ENCODE data around the gene TEAD2. TPM values are rescaled to one million over a fixed set of nuclear protein-coding genes. Genes with fewer than 3 reads are reported as not detected.

TEAD2 gene
- polyA plus RNA-seq, 2 donors: 6.0 to 8.3 TPM

GRCh38 chr19:49340069-49340864 lies 21.9 kb downstream of the TEAD2 start:
- Histone ChIP-seq H3K27me3 (ENCODE audit: control insufficient read depth in 1 of 2, insufficient read depth in 2 of 2, low read length in 2 of 2) (no peaks in the 10 kb centered on the region), H3K36me3 (ENCODE audit: control insufficient read depth in 2 of 2, insufficient read depth in 2 of 2, low read length in 1 of 2) (peaks cover 4 to 9% of the 10 kb centered on the region in 2 donors), H3K27ac (ENCODE audit: low read depth in 2 of 2, low read length in 1 of 2) (peak overlapping the region; percentile 38 to 83), H3K9me3 (ENCODE audit: control insufficient read depth in 2 of 2, insufficient read depth in 1 of 2, low read depth in 1 of 2, low read length in 1 of 2) (no peaks in the 10 kb centered on the region), H3K4me1 (ENCODE audit: control insufficient read depth in 2 of 2, insufficient read depth in 2 of 2, low read length in 1 of 2) (peaks cover 0 to 13% of the 10 kb centered on the region in 2 donors), H3K4me3 (ENCODE audit: low read depth in 1 of 2, low read length in 2 of 2) (peak overlapping the region; percentile 7 to 37)
- 16 to 17% methylated on average over 33 to 36 of the region's 36 CpGs for WGBS, 2 donors

- peaks cover 1 to 9% of the 10 kb centered on the region in 2 donors for H3K36me3 ChIP-seq (ENCODE audit: control insufficient read depth in 2 of 2, insufficient read depth in 2 of 2, low read length in 1 of 2)
- peaks cover 0 to 13% of the 10 kb centered on the region in 2 donors for H3K4me1 ChIP-seq (ENCODE audit: control insufficient read depth in 2 of 2, insufficient read depth in 2 of 2, low read length in 1 of 2)
- WGBS, 2 donors: 19 to 25% methylated on average over 47 of the region's 47 CpGs
- H3K9me3 ChIP-seq (ENCODE audit: control insufficient read depth in 2 of 2, insufficient read depth in 1 of 2, low read depth in 1 of 2, low read length in 1 of 2): no peaks in the 10 kb centered on the region
- peak overlapping the region; percentile 62 to 83 for H3K27ac ChIP-seq (ENCODE audit: low read depth in 2 of 2, low read length in 1 of 2)
- H3K27me3 ChIP-seq (ENCODE audit: control insufficient read depth in 1 of 2, insufficient read depth in 2 of 2, low read length in 2 of 2): no peaks in the 10 kb centered on the region
- peak overlapping the region; percentile 7 to 37 for H3K4me3 ChIP-seq (ENCODE audit: low read depth in 1 of 2, low read length in 2 of 2)
Measured at GRCh38 chr19:49339301-49340068, 22.7 kb downstream of the TEAD2 start.

- Histone ChIP-seq H3K27ac (ENCODE audit: low read depth in 2 of 2, low read length in 1 of 2) (peak overlapping the region; percentile 62 to 80), H3K36me3 (ENCODE audit: control insufficient read depth in 2 of 2, insufficient read depth in 2 of 2, low read length in 1 of 2) (peaks cover 0 to 9% of the 10 kb centered on the region in 2 donors), H3K9me3 (ENCODE audit: control insufficient read depth in 2 of 2, insufficient read depth in 1 of 2, low read depth in 1 of 2, low read length in 1 of 2) (no peaks in the 10 kb centered on the region), H3K4me3 (ENCODE audit: low read depth in 1 of 2, low read length in 2 of 2) (peak overlapping the region; percentile 29 to 37), H3K4me1 (ENCODE audit: control insufficient read depth in 2 of 2, insufficient read depth in 2 of 2, low read length in 1 of 2) (peaks cover 0 to 14% of the 10 kb centered on the region in 2 donors), H3K27me3 (ENCODE audit: control insufficient read depth in 1 of 2, insufficient read depth in 2 of 2, low read length in 2 of 2) (no peaks in the 10 kb centered on the region)
- 12 to 25% methylated on average over 27 to 30 of the region's 30 CpGs for WGBS, 2 donors
Measured at GRCh38 chr19:49338691-49339300, 23.4 kb downstream of the TEAD2 start.

- Histone ChIP-seq H3K4me3 (ENCODE audit: low read depth in 1 of 2, low read length in 2 of 2) (peak overlapping the region in 1 of 2 donors; percentile 17), H3K9me3 (ENCODE audit: control insufficient read depth in 2 of 2, insufficient read depth in 1 of 2, low read depth in 1 of 2, low read length in 1 of 2) (no peaks in the 10 kb centered on the region), H3K27me3 (ENCODE audit: control insufficient read depth in 1 of 2, insufficient read depth in 2 of 2, low read length in 2 of 2) (no peaks in the 10 kb centered on the region), H3K27ac (ENCODE audit: low read depth in 2 of 2, low read length in 1 of 2) (no peak overlapping the region), H3K36me3 (ENCODE audit: control insufficient read depth in 2 of 2, insufficient read depth in 2 of 2, low read length in 1 of 2) (peaks cover 0 to 8% of the 10 kb centered on the region in 2 donors), H3K4me1 (ENCODE audit: control insufficient read depth in 2 of 2, insufficient read depth in 2 of 2, low read length in 1 of 2) (peaks cover 0 to 18% of the 10 kb centered on the region in 2 donors)
- WGBS, 2 donors: 30 to 39% methylated on average over 30 to 34 of the region's 34 CpGs
Measured at GRCh38 chr19:49338023-49338677, 24.1 kb downstream of the TEAD2 start.

- Histone ChIP-seq H3K27me3 (ENCODE audit: control insufficient read depth in 1 of 2, insufficient read depth in 2 of 2, low read length in 2 of 2) (no peaks in the 10 kb centered on the region), H3K4me3 (ENCODE audit: low read depth in 1 of 2, low read length in 2 of 2) (no peak overlapping the region), H3K27ac (ENCODE audit: low read depth in 2 of 2, low read length in 1 of 2) (no peak overlapping the region), H3K9me3 (ENCODE audit: control insufficient read depth in 2 of 2, insufficient read depth in 1 of 2, low read depth in 1 of 2, low read length in 1 of 2) (no peaks in the 10 kb centered on the region), H3K36me3 (ENCODE audit: control insufficient read depth in 2 of 2, insufficient read depth in 2 of 2, low read length in 1 of 2) (peaks cover 0 to 2% of the 10 kb centered on the region in 2 donors), H3K4me1 (ENCODE audit: control insufficient read depth in 2 of 2, insufficient read depth in 2 of 2, low read length in 1 of 2) (peaks cover 0 to 18% of the 10 kb centered on the region in 2 donors)
- 72 to 85% methylated on average over 12 to 19 of the region's 19 CpGs for WGBS, 2 donors
Measured at GRCh38 chr19:49337267-49338022, 24.8 kb downstream of the TEAD2 start.

- WGBS, 2 donors: 81 to 90% methylated on average over 10 of the region's 10 CpGs
- Histone ChIP-seq H3K4me1 (ENCODE audit: control insufficient read depth in 2 of 2, insufficient read depth in 2 of 2, low read length in 1 of 2) (peaks cover 0 to 18% of the 10 kb centered on the region in 2 donors), H3K4me3 (ENCODE audit: low read depth in 1 of 2, low read length in 2 of 2) (no peak overlapping the region), H3K27ac (ENCODE audit: low read depth in 2 of 2, low read length in 1 of 2) (no peak overlapping the region), H3K36me3 (ENCODE audit: control insufficient read depth in 2 of 2, insufficient read depth in 2 of 2, low read length in 1 of 2) (no peaks in the 10 kb centered on the region), H3K9me3 (ENCODE audit: control insufficient read depth in 2 of 2, insufficient read depth in 1 of 2, low read depth in 1 of 2, low read length in 1 of 2) (no peaks in the 10 kb centered on the region), H3K27me3 (ENCODE audit: control insufficient read depth in 1 of 2, insufficient read depth in 2 of 2, low read length in 2 of 2) (no peaks in the 10 kb centered on the region)
Measured at GRCh38 chr19:49336482-49337266, 25.5 kb downstream of the TEAD2 start.

- no peaks in the 10 kb centered on the region for H3K36me3 ChIP-seq (ENCODE audit: control insufficient read depth in 2 of 2, insufficient read depth in 2 of 2, low read length in 1 of 2)
- no peaks in the 10 kb centered on the region for H3K9me3 ChIP-seq (ENCODE audit: control insufficient read depth in 2 of 2, insufficient read depth in 1 of 2, low read depth in 1 of 2, low read length in 1 of 2)
- no peak overlapping the region for H3K27ac ChIP-seq (ENCODE audit: low read depth in 2 of 2, low read length in 1 of 2)
- WGBS, 2 donors: 81% methylated on average over 14 of the region's 14 CpGs
- peaks cover 0 to 18% of the 10 kb centered on the region in 2 donors for H3K4me1 ChIP-seq (ENCODE audit: control insufficient read depth in 2 of 2, insufficient read depth in 2 of 2, low read length in 1 of 2)
- H3K4me3 ChIP-seq (ENCODE audit: low read depth in 1 of 2, low read length in 2 of 2): peak overlapping the region in 1 of 2 donors; percentile 24
- no peaks in the 10 kb centered on the region for H3K27me3 ChIP-seq (ENCODE audit: control insufficient read depth in 1 of 2, insufficient read depth in 2 of 2, low read length in 2 of 2)
Measured at GRCh38 chr19:49335784-49336481, 26.3 kb downstream of the TEAD2 start.

Measured in esophagus (tissue), 2 donors.